ENCODE results near the gene EPB41L3.
"Not testable (repeated sequence)": the region's sequence is repeated elsewhere in the genome, so short reads cannot be mapped to it uniquely, and the experiment has no call there.

DNA sequence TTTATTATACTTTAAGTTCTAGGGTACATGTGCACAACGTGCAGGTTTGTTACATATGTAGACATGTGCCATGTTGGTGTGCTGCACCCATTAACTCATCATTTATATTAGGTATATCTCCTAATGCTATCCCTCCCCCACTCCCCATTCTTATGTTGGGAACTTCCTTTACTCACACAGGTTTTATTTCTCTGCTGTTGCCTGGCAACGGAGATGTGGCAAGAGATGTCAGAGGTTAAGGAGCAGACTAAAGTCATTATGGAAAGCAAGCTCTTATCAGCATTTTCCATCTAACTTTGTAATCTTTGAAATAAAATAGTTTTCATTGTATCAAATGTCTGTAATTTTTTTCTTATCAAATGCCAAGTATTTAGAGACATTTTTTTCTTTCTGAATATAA, 26.8 kb upstream of the EPB41L3 start:
- TF ChIP-seq, protein P1, sequence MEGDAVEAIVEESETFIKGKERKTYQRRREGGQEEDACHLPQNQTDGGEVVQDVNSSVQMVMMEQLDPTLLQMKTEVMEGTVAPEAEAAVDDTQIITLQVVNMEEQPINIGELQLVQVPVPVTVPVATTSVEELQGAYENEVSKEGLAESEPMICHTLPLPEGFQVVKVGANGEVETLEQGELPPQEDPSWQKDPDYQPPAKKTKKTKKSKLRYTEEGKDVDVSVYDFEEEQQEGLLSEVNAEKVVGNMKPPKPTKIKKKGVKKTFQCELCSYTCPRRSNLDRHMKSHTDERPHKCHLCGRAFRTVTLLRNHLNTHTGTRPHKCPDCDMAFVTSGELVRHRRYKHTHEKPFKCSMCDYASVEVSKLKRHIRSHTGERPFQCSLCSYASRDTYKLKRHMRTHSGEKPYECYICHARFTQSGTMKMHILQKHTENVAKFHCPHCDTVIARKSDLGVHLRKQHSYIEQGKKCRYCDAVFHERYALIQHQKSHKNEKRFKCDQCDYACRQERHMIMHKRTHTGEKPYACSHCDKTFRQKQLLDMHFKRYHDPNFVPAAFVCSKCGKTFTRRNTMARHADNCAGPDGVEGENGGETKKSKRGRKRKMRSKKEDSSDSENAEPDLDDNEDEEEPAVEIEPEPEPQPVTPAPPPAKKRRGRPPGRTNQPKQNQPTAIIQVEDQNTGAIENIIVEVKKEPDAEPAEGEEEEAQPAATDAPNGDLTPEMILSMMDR (conservative IDR thresholded peaks at IDR 0.05; ENCODE audit: low read length): not testable (repeated sequence)
- not testable (repeated sequence) for TF ChIP-seq EZH2phosphoT487 (IDR thresholded peaks at IDR 0.05; ENCODE audit: borderline replicate concordance, low read depth, low read length)

All from OCI-LY7 (cell line).